ENCODE measurements around the gene PDIK1L.

PDIK1L gene

GRCh38 chr1:26169669-26170471 is 58.2 kb downstream of the PDIK1L start, which contains the start of gene ZNF593:
TSS of gene ZNF593 (plus strand) at chr1:26169908. CDS start at chr1:26169984, 76 bp downstream.
- DNase-seq (ENCODE audit: low read depth, low spot score), result peak; percentile 74

GRCh38 chr1:26170472-26170821 is 58.8 kb downstream of the PDIK1L start:
- no peak for DNase-seq (ENCODE audit: low read depth, low spot score)

- no peak for DNase-seq (ENCODE audit: low read depth, low spot score)
These were observed 59.8 kb downstream of the PDIK1L start, which contains the start of gene ZNF593OS for GRCh38 chr1:26171084-26172072. TSS of gene ZNF593OS (minus strand) at chr1:26171832. CDS start at chr1:26171661, 171 bp downstream.

Data from activated naive CD8-positive, alpha-beta T cell treated with anti-CD3 and anti-CD28 coated beads, Interleukin-2, amount 50 U/mL, for 16 hours (primary cell).